GM18511 (cell line): ENCODE data around the gene GRM7.
"Not testable (repeated sequence)": the region's sequence is repeated elsewhere in the genome, so short reads cannot be mapped to it uniquely, and the experiment has no call there.

Experiments
- ATAC-seq: cut with Tn5 transposase; IDR thresholded peaks from one replicate; pipeline ENCODE4 v1.9.1; 2021; ENCODE audit warnings: mild to moderate bottlenecking, moderate library complexity; ENCODE audit not compliant: unreplicated experiment

The GRM7 gene

DNA sequence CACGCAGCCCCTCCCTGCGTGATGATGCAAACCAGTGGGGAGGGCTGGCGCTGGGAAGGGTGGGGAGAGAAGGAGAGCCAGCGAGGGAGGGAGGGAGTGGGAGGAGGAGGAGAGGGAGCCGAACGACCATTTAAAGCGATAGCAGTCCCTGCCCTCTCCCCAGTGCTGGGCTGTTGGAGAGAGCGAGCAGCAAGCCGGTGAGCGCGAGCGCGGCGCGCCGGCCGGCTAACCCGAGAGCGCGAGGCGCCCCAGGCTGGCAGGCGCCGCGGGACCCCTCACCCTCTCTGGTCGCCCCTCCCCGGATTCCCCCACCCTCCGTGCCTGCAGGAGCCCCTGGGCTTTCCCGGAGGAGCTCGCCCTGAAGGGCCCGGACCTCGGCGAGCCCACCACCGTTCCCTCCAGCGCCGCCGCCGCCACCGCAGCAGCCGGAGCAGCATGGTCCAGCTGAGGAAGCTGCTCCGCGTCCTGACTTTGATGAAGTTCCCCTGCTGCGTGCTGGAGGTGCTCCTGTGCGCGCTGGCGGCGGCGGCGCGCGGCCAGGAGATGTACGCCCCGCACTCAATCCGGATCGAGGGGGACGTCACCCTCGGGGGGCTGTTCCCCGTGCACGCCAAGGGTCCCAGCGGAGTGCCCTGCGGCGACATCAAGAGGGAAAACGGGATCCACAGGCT, at the start of gene GRM7:
Gene GRM7 (plus strand): TSS at position 162 of the 671 bp plus-strand sequence.
- ATAC-seq: no peak

GRCh38 chr3:6821411-6821810, 39.5 kb upstream of the GRM7 start:
- ATAC-seq: no peak

DNA sequence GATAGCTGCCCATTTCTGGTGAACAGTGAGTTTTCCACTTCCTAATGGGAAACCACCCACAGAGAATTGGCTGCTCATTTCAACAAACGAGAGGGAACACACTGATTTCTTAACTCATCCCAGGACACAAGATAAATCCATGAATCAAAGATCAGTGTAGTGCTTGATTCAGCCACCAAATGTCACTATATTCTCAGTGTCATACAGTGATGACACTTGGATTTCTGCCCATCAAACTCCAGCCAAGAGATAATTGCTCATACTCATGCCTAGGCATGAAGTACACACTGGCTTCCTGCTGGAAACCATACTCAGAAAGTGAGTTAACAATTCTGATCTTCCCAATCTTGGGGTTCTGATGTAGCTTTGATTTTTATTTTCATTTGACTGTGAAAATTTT, 35.4 kb upstream of the GRM7 start:
- ATAC-seq: no peak

- ATAC-seq: no peak
These were observed 33.5 kb upstream of the GRM7 start for GRCh38 chr3:6827453-6827852.

DNA sequence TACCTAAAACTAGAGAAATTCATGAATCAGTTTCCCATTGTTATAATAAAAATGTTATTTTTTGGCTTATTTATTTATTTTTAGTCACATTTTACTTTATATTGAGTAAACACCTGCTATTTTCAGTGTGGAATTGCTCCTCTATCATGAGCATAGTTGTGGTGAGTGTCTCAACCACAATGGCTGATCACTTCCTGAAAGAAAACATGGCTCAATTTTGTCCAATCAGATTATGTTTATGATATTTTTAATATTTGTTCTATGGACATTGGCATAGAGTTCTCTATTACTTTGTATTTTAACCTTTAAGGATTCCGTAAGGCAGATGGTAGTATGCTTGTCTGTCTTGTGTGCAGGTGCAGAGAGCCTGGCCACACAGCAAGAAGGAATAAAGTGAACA, 16.2 kb upstream of the GRM7 start:
- no peak for ATAC-seq

DNA sequence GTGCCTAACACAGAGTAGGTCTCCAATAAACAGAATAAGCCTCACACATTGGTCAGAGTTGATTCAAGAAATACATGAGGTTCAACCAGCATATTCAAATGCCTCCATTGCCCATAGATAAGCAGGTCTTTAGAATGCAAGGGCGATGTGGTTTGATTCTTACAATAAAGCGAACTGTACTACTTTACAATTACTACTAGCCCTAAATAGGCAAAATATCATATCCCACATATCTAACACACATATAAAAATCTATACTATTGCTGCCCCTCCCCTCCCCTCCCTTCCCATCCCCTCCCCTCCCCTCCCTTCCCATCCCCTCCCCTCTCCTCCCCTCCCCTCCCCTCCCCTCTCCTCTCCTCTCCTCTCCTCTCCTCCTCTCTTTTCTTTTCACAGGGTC, 6.7 kb upstream of the GRM7 start:
- ATAC-seq: no peak

DNA sequence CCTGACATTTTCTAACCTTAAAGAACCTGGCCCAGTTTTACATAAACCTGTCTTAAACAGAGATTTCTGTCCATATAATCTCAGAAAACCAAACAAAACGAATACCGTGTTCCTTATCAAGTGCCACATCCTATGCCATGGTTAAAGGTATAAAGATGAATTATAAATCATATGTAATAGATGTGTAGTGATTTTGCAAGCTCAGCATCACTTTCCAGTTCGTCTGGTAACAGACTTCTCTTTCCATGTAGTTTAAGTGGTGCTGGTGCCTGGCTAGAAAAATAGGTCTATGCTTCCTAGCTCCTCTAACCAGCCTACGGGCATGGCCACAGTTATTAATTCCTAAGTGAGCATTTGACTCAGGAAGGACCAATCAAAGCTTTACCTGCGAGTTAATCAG, 3.4 kb upstream of the GRM7 start:
- no peak for ATAC-seq

- no peak for ATAC-seq
These were observed 564 bp upstream of the GRM7 start for GRCh38 chr3:6860149-6860953.

GRCh38 chr3:6861625-6862000, 698 bp downstream of the GRM7 start:
- no peak for ATAC-seq

- ATAC-seq: no peak
These were observed 1.3 kb downstream of the GRM7 start for GRCh38 chr3:6862041-6862879.

- ATAC-seq: no peak
These were observed 1.9 kb downstream of the GRM7 start for GRCh38 chr3:6862880-6863195.

- ATAC-seq: no peak
These were observed 6.4 kb downstream of the GRM7 start for GRCh38 chr3:6867269-6867668.

DNA sequence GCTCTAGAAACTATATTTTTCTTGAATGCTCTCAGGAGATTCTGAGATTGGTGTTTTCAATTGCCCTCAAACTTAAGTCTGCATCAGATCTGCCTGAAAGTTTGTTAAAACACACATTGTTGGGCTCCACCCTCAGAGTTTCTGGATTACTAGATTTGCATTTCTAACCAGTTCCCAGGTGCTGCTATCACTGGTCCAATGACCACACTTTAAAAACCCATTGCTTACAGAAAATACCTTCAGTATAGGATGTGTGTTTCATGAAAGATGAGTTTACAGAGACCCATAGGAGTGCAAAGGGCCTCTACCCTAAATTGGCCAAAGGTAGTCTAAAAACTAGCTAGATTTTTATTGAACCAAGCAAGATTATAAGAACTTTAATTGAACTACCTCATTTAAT, 17.8 kb downstream of the GRM7 start:
- ATAC-seq: no peak

GRCh38 chr3:6912240-6912639, 51.3 kb downstream of the GRM7 start:
- ATAC-seq: no peak

- ATAC-seq: no peak
These were observed 55.0 kb downstream of the GRM7 start for GRCh38 chr3:6915898-6916297.

GRCh38 chr3:6921066-6921465, 60.2 kb downstream of the GRM7 start:
- ATAC-seq: no peak

DNA sequence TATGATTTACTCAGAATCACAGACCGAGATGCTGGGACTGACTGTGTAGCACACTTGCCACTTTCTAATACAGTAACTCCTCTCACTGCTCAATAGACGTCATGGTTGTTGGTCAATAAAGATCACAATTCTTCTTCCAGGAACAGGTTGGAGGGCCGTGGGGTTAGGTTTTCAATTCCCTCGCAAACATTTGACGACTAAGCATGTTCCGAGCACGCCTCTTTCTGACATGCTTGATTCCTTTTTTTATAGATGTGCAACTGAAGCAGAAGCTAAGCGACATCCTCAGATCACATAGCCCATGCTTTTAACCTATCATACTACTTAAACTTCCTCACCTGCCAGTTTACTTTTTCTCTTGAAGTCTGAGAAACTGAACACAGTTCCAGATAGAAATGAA, 61.0 kb downstream of the GRM7 start:
- ATAC-seq: no peak

DNA sequence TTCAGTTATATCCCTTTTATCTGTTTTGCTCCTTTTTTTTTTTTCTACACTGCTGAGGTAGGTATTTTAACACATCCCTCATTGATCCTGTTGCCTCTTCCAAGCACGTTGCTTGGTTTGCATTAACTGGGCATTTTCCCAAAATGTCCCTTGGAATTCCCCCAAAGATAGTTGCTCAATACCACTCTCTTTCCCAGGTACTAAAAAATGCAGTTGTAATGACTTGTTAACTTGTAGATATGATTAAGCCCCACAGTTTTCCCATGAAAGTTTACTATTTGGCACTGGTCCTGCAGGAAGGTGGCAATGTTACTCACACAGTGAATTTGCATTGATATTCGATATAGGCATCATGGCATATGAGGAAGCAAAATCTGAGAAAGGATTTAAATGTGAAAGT, 67.1 kb downstream of the GRM7 start:
- ATAC-seq: no peak

DNA sequence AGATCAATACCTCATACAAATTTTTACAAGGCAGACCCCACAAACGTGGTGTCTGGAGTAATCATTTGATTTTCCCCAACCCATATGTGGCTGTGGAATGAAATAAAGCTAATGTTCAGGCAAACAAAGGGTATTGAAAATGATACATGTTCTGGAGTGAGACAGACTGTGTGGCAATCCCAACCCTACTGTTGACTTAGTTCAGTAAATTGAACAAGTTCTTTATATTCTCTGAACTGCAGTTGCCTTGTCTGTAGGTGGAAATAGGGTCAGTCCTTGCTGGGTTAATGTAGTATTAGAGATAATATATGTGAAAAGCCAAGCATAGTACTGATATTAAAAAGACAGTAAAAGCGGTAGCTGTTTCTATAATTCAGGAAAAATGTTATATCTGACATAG, 69.0 kb downstream of the GRM7 start:
- ATAC-seq: no peak

DNA sequence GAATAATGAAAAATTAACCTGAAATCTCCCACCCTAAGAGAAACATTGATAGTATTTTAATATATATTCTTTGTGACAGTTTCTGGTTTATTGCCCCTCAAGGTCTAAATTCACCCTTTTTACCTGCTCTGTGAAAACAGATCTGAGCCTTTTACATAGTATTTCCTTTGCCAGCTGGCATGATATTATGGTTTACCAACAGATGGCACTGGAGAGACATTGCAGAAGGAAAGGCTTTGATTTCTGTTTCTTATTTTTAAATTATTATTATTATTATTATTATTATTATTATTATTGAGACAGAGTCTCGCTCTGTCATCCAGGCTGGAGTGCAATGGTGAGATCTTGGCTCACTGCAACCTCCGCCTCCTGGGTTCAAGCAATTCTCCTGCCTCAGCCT, 74.5 kb downstream of the GRM7 start:
- ATAC-seq: not testable (repeated sequence)

DNA sequence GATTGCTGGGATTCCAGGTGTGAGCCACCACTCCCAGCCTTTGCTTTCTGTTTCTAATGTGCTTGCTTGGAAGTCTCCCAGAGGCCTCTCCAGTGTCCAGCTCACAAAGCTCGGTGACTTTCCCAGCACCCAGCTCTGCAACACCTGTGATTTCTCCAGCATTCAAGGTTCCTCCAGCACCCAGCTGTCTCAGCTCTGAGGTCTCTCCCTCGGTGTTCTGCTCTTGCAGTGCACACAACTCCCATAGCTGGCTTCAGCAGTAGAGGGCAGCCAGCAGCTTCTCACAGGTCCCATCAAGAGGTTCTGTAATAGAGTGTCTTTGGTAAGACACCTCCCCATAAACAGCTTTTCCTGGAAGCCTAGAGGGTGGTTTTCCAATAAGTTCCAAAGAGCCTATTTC, 75.1 kb downstream of the GRM7 start:
- ATAC-seq: no peak

GRCh38 chr3:6962801-6963200, 101.9 kb downstream of the GRM7 start:
- no peak for ATAC-seq
